Mesendoderm (in vitro differentiated cells): ENCODE measurements around the gene DCAF7.

ENCODE experiments used
- DNase-seq: peaks from one replicate; pipeline ENCODE4 v3.0.0; 2013
- H2AK5ac ChIP-seq: 2 replicates; pipeline ENCODE4 v1.6.1; 2013; ENCODE audit warnings: low read length, inconsistent platforms
- H2BK120ac ChIP-seq: 2 replicates; pipeline ENCODE4 v1.6.1; 2013; ENCODE audit warnings: low read depth, mild to moderate bottlenecking, low read length, moderate library complexity, mixed read lengths
- H2BK15ac ChIP-seq: replicated peaks from 2 replicates; pipeline ENCODE4 v1.6.1; 2013; ENCODE audit warnings: low read depth, mild to moderate bottlenecking, moderate library complexity
- H2BK5ac ChIP-seq: 2 replicates; pipeline ENCODE4 v1.6.1; 2013; ENCODE audit warnings: low read length, inconsistent platforms
- H3K18ac ChIP-seq: 2 replicates; pipeline ENCODE4 v1.6.1; 2013; ENCODE audit warnings: mild to moderate bottlenecking, low read length, mixed read lengths
- H3K23ac ChIP-seq: one replicate; pipeline ENCODE4 v1.6.1; 2013; ENCODE audit warnings: low read length
- H3K27ac ChIP-seq: 2 replicates; pipeline ENCODE4 v1.5.1; 2013; ENCODE audit warnings: low read depth, mild to moderate bottlenecking, inconsistent platforms, low read length, moderate library complexity
- H3K27me3 ChIP-seq: 2 replicates; pipeline ENCODE4 v1.6.1; 2013; ENCODE audit warnings: low read length, control low read depth, mild to moderate bottlenecking, inconsistent platforms; ENCODE audit not compliant: insufficient read depth, poor library complexity
- H3K36me3 ChIP-seq: 2 replicates; pipeline ENCODE4 v1.6.1; 2013; ENCODE audit warnings: low read length, inconsistent platforms; ENCODE audit not compliant: control insufficient read depth, insufficient read depth
- H3K4ac ChIP-seq: one replicate; pipeline ENCODE4 v1.6.1; 2013; ENCODE audit warnings: low read depth, mild to moderate bottlenecking, low read length, moderate library complexity
- H3K4me1 ChIP-seq: 2 replicates; pipeline ENCODE4 v1.6.1; 2013; ENCODE audit warnings: low read depth, low read length, inconsistent platforms; ENCODE audit not compliant: control insufficient read depth
- H3K4me2 ChIP-seq: 2 replicates; pipeline ENCODE4 v1.6.1; 2013; ENCODE audit warnings: low read length
- H3K4me3 ChIP-seq: 2 replicates; pipeline ENCODE4 v1.5.1; 2013; ENCODE audit warnings: mild to moderate bottlenecking, low read length
- H3K56ac ChIP-seq: one replicate; pipeline ENCODE4 v1.6.1; 2013; ENCODE audit warnings: low read length
- H3K79me1 ChIP-seq: 2 replicates; pipeline ENCODE4 v1.6.1; 2013; ENCODE audit warnings: low read length, inconsistent platforms
- H3K79me2 ChIP-seq: 2 replicates; pipeline ENCODE4 v1.6.1; 2013; ENCODE audit warnings: mild to moderate bottlenecking, low read length; ENCODE audit not compliant: control insufficient read depth, insufficient read depth
- H3K9ac ChIP-seq: 2 replicates; pipeline ENCODE4 v1.6.1; 2013; ENCODE audit warnings: low read length, inconsistent platforms
- H4K5ac ChIP-seq: one replicate; pipeline ENCODE4 v1.6.1; 2013; ENCODE audit warnings: low read length
- H4K8ac ChIP-seq: one replicate; pipeline ENCODE4 v1.6.1; 2013; ENCODE audit warnings: low read depth, mild to moderate bottlenecking, control low read depth, low read length, moderate library complexity
- WGBS: extraction: QIAGEN DNeasy Blood & Tissue Kit; methylation state at CpG from one replicate; pipeline ENCODE4 v1.1.7; 2013; ENCODE audit warnings: low lambda C conversion rate, missing lambda C conversion rate; ENCODE audit not compliant: insufficient coverage; ENCODE audit errors: extremely low coverage; 5-methylcytosine and 5-hydroxymethylcytosine counted together

DCAF7 gene

DNA sequence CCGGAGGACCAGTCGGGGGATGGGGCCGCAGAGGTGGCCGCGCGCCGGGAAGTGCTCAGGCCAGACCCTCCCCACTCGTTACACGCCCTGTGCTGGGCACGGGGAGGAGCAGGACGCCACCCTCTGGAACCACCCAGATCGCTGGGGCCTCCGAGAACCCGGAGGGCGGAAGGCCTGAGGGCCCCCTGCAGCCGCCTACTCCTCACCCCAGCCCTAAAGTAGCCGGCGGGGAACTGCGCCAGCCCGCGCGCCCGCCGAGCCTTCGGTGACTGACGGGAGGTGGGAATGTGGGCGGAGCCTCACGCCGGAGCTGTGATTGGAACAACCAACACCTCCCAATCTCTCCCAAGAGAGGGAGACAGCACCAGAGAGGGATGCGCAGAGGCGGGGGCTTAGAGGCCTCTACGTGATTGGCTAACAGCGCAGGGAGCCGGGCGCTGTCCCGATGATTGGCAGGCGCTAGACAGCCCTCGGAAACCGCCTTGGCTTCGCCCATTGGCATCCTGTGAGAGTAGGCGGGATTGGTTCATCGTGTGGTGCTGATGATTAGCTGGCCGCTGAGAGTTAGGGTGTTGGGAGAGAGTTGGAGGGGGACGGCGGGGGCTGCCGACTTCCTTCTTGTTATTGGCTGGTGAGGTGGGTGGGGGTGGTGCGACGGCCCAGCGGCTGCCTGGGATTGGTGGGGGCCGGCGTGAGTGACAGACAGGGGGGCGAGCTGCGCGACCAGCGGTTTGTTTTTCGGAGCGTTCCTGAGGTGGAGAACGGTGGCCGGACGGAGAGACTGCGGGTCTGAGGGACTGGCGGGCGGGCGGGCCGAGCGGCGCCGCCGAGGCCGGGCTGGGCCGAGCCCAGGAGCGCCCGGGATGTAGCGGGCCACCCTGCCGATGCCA lies 71.7 kb downstream of the DCAF7 start, which contains the start of gene MAP3K3:
TSS of gene MAP3K3 (plus strand) at position 734 of the 890 bp plus-strand sequence. CDS start 343 bp downstream, outside the sequence.
- Histone ChIP-seq H3K79me1 (peaks cover 11% of the 10 kb centered on the region), H2BK15ac (no peak within 1 kb of the TSS), H2BK5ac (peak within 1 kb of the TSS; percentile 82), H3K4me3 (peak within 1 kb of the TSS; percentile 49), H3K56ac (peak within 1 kb of the TSS; percentile 88), H2BK120ac (no peak within 1 kb of the TSS), H3K4me2 (peak within 1 kb of the TSS; percentile 51), H3K9ac (peak within 1 kb of the TSS; percentile 82), H4K8ac (no peak within 1 kb of the TSS), H4K5ac (no peak within 1 kb of the TSS), H3K27me3 (no peaks in the 10 kb centered on the region), H3K4ac (peak within 1 kb of the TSS; percentile 6), H3K18ac (peak within 1 kb of the TSS; percentile 96), H3K36me3 (no peaks in the 10 kb centered on the region), H3K27ac (peak within 1 kb of the TSS; percentile 97), H3K79me2 (peaks cover 18% of the 10 kb centered on the region), H3K4me1 (peaks cover 2% of the 10 kb centered on the region), H3K23ac (no peak within 1 kb of the TSS), H2AK5ac (no peak within 1 kb of the TSS)
- WGBS: no CpG with 5 or more reads among the region's 75 CpGs
- peak; percentile 100 for DNase-seq

GRCh38 chr17:63622574-63623390 lies 72.5 kb downstream of the DCAF7 start:
- peaks cover 3% of the 10 kb centered on the region for H3K4me1 ChIP-seq
- H4K5ac ChIP-seq: no peak overlapping the region
- H2BK120ac ChIP-seq: no peak overlapping the region
- H3K27me3 ChIP-seq: no peaks in the 10 kb centered on the region
- peaks cover 18% of the 10 kb centered on the region for H3K79me2 ChIP-seq
- H2BK5ac ChIP-seq: no peak overlapping the region
- H3K9ac ChIP-seq: peak overlapping the region; percentile 76
- WGBS: no CpG with 5 or more reads among the region's 100 CpGs
- no peaks in the 10 kb centered on the region for H3K36me3 ChIP-seq
- H3K4me3 ChIP-seq: peak overlapping the region; percentile 49
- peak overlapping the region; percentile 59 for H3K56ac ChIP-seq
- H3K4ac ChIP-seq: peak overlapping the region; percentile 6
- H3K79me1 ChIP-seq: peaks cover 12% of the 10 kb centered on the region
- no peak overlapping the region for H2BK15ac ChIP-seq
- H3K4me2 ChIP-seq: peak overlapping the region; percentile 51
- H2AK5ac ChIP-seq: no peak overlapping the region
- no peak overlapping the region for H4K8ac ChIP-seq
- peak overlapping the region; percentile 94 for H3K27ac ChIP-seq
- DNase-seq: peak; percentile 83
- peak overlapping the region; percentile 96 for H3K18ac ChIP-seq
- no peak overlapping the region for H3K23ac ChIP-seq

DNA sequence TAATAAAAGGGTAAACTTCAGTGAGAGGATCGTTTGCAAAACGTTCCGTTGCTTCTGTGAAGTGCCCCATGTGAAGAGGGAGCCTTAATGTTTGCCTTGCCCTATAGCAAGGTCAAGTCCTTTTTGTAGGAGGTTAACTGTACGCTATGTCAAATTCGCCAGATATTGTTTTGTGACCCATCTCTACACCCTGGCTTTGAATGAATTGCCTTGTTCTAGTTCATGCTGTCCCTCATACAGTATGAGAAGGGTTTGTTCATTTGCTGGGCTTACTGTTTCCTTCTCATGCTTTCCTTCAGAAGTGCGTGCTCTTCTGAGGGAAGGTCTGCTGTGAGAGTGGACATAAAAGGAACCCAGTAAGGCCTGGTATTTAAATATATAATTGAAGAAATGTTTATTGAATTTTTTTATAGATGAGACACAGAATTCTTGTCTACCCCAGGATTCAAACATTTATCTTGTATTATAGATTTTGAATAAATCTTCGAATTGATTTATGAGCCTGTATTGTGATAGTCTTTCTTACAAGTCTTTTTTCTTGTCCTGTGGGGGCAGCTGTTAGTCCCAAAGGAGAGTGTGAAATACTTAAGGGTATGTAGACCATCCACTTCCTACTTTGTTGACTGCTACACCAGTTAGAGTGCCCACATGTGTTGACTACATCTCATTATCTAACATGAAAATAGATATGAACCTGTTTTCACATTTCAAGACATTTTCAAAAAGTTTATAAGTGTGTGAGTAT lies 73.7 kb downstream of the DCAF7 start:
- H4K8ac ChIP-seq: no peak overlapping the region
- peak overlapping the region; percentile 56 for H3K56ac ChIP-seq
- no peak overlapping the region for H4K5ac ChIP-seq
- H2BK5ac ChIP-seq: no peak overlapping the region
- peak overlapping the region; percentile 57 for H3K9ac ChIP-seq
- no peak overlapping the region for H2AK5ac ChIP-seq
- H3K27ac ChIP-seq: no peak overlapping the region
- DNase-seq: peak; percentile 26
- WGBS: no CpG with 5 or more reads among the region's 7 CpGs
- H3K36me3 ChIP-seq: no peaks in the 10 kb centered on the region
- no peak overlapping the region for H2BK15ac ChIP-seq
- peaks cover 18% of the 10 kb centered on the region for H3K79me2 ChIP-seq
- no peak overlapping the region for H3K23ac ChIP-seq
- H3K4me2 ChIP-seq: peak overlapping the region; percentile 29
- peaks cover 12% of the 10 kb centered on the region for H3K79me1 ChIP-seq
- H3K4me1 ChIP-seq: peaks cover 3% of the 10 kb centered on the region
- no peak overlapping the region for H2BK120ac ChIP-seq
- no peak overlapping the region for H3K4me3 ChIP-seq
- H3K4ac ChIP-seq: no peak overlapping the region
- H3K18ac ChIP-seq: no peak overlapping the region
- no peaks in the 10 kb centered on the region for H3K27me3 ChIP-seq

GRCh38 chr17:63624531-63624880 lies 74.2 kb downstream of the DCAF7 start:
- no peak overlapping the region for H3K56ac ChIP-seq
- H3K23ac ChIP-seq: no peak overlapping the region
- no peak for DNase-seq
- H4K8ac ChIP-seq: no peak overlapping the region
- no peaks in the 10 kb centered on the region for H3K27me3 ChIP-seq
- no peak overlapping the region for H2BK120ac ChIP-seq
- no peak overlapping the region for H3K4me3 ChIP-seq
- peaks cover 12% of the 10 kb centered on the region for H3K79me1 ChIP-seq
- peaks cover 18% of the 10 kb centered on the region for H3K79me2 ChIP-seq
- no peak overlapping the region for H2BK15ac ChIP-seq
- H2BK5ac ChIP-seq: no peak overlapping the region
- H3K4me1 ChIP-seq: peaks cover 3% of the 10 kb centered on the region
- no peaks in the 10 kb centered on the region for H3K36me3 ChIP-seq
- no peak overlapping the region for H3K27ac ChIP-seq
- no CpG with 5 or more reads among the region's 1 CpG for WGBS
- no peak overlapping the region for H3K18ac ChIP-seq
- H3K9ac ChIP-seq: no peak overlapping the region
- no peak overlapping the region for H4K5ac ChIP-seq
- H2AK5ac ChIP-seq: no peak overlapping the region
- no peak overlapping the region for H3K4ac ChIP-seq
- H3K4me2 ChIP-seq: no peak overlapping the region

GRCh38 chr17:63626551-63627180 lies 76.4 kb downstream of the DCAF7 start:
- H3K4me3 ChIP-seq: no peak overlapping the region

More at GRCh38 chr17:63626551-63627180, 76.4 kb downstream of the DCAF7 start:
- Histone ChIP-seq H3K18ac (no peak overlapping the region), H3K79me1 (peaks cover 15% of the 10 kb centered on the region), H3K27ac (no peak overlapping the region), H3K4ac (no peak overlapping the region), H4K5ac (no peak overlapping the region), H3K4me2 (no peak overlapping the region), H3K56ac (no peak overlapping the region), H3K79me2 (peaks cover 20% of the 10 kb centered on the region), H3K9ac (no peak overlapping the region), H3K36me3 (no peaks in the 10 kb centered on the region), H3K4me1 (peaks cover 3% of the 10 kb centered on the region), H2BK120ac (no peak overlapping the region), H2BK15ac (no peak overlapping the region), H3K27me3 (no peaks in the 10 kb centered on the region), H3K23ac (no peak overlapping the region), H2AK5ac (no peak overlapping the region), H2BK5ac (no peak overlapping the region), H4K8ac (no peak overlapping the region)
- WGBS: no CpG with 5 or more reads among the region's 4 CpGs
- DNase-seq: no peak
